A549 (cell line): ENCODE results near the gene SLC16A14. TPM values are rescaled to one million over a fixed set of nuclear protein-coding genes. Genes with fewer than 3 reads are reported as not detected.

Source experiments
- ATAC-seq, 2 experiments: fragments of 200-7000 bp in 1 of 2; fragments of >200 bp in 1 of 2; cut with Nextera tagmentation in 1 of 2; cut with Tn5 transposase in 1 of 2; 3 replicates each; pipeline versions ENCODE4 v1.8.0 to v1.9.1; 2018 to 2020; ENCODE audit warnings: mild to moderate bottlenecking in 1 of 2, moderate library complexity in 1 of 2
- CTCF ChIA-PET: fragments of 300-600 bp; sonication (Branson Sonifier 250); formaldehyde crosslinking; extraction: SDS; loops from one replicate; lab custom pipeline; 2021; ENCODE audit warnings: antibody characterized with exemption, inconsistent platforms; lab: Yijun Ruan, JAX
- POLR2A ChIA-PET: fragments of 350-600 bp; formaldehyde crosslinking; extraction: SDS; loops from one replicate; lab custom pipeline; 2021; ENCODE audit warnings: antibody characterized with exemption, inconsistent platforms; lab: Yijun Ruan, JAX
- DNase-seq, 2 experiments: peaks; one replicate each; pipeline versions ENCODE4 v3.0.0 to v3.0.0-alpha.2; 2011 to 2016; ENCODE audit warnings: low read depth in 1 of 2, low spot score in 1 of 2
- FAIRE-seq: peaks from 2 replicates; lab custom pipeline; 2011; peaks lifted over from hg19 to GRCh38; lab: Jason Lieb, UNC
- H3K27ac ChIP-seq, 2 experiments: fragments of >200 bp; sonication (Bioruptor Twin); formaldehyde crosslinking; 3 replicates each; pipeline ENCODE4 v1.5.1; 2016 to 2017
- H3K4me1 ChIP-seq: fragments of >200 bp; sonication (Bioruptor Twin); formaldehyde crosslinking; 3 replicates; pipeline ENCODE4 v1.6.1; 2016
- H3K4me2 ChIP-seq: fragments of >200 bp; sonication (Bioruptor Twin); formaldehyde crosslinking; 3 replicates; pipeline ENCODE4 v1.6.1; 2016
- H3K4me3 ChIP-seq: fragments of >200 bp; sonication (Bioruptor Twin); formaldehyde crosslinking; 3 replicates; pipeline ENCODE4 v1.5.1; 2016
- H3K9me3 ChIP-seq: fragments of >200 bp; sonication (Bioruptor Twin); formaldehyde crosslinking; 3 replicates; pipeline ENCODE4 v1.6.1; 2016
- BHLHE40 ChIP-seq: IDR thresholded peaks from 2 replicates; pipeline ENCODE4 v1.6.1; 2012; ENCODE audit warnings: low read depth, low read length, inconsistent platforms
- CHD4 ChIP-seq: fragments of 200-600 bp; sonication (generic); IDR thresholded peaks from 2 replicates; pipeline ENCODE4 v1.6.1; 2016; ENCODE audit warnings: antibody characterized with exemption, mild to moderate bottlenecking, borderline replicate concordance
- EHF ChIP-seq: fragments of 250-450 bp; sonication (Bioruptor Pico); IDR thresholded peaks from 2 replicates; pipeline ENCODE4 v1.5.0; 2020; ENCODE audit warnings: mild to moderate bottlenecking
- FOSL2 ChIP-seq, 2 experiments: fragments of 450-650 bp in 1 of 2; fragments of >200 bp in 1 of 2; sonication (Bioruptor Twin) in 1 of 2; formaldehyde crosslinking; IDR thresholded peaks; 2 replicates each; pipeline versions ENCODE4 v1.5.0 to v1.6.1; 2016 to 2020; ENCODE audit warnings: mild to moderate bottlenecking in 1 of 2, moderate library complexity in 1 of 2
- FOXS1 ChIP-seq: fragments of 250-450 bp; sonication (Bioruptor Pico); IDR thresholded peaks from 2 replicates; pipeline ENCODE4 v1.5.0; 2020; ENCODE audit warnings: mild to moderate bottlenecking, moderate library complexity
- HEYL ChIP-seq: fragments of 250-450 bp; sonication (Bioruptor Pico); IDR thresholded peaks from 2 replicates; pipeline ENCODE4 v1.8.0; 2021; ENCODE audit warnings: mild to moderate bottlenecking, moderate library complexity
- HOXB5 ChIP-seq: fragments of 250-450 bp; sonication (Bioruptor Pico); IDR thresholded peaks from 2 replicates; pipeline ENCODE4 v1.5.0; 2020; ENCODE audit warnings: mild to moderate bottlenecking, moderate library complexity
- MAFK ChIP-seq: fragments of 450-650 bp; IDR thresholded peaks from 2 replicates; pipeline ENCODE4 v1.6.1; 2014; ENCODE audit not compliant: partially characterized antibody
- RARB ChIP-seq: fragments of 250-450 bp; sonication (Bioruptor Pico); IDR thresholded peaks from 2 replicates; pipeline ENCODE4 v1.8.0; 2021; ENCODE audit warnings: mild to moderate bottlenecking, moderate library complexity
- TP53 ChIP-seq: fragments of 250-450 bp; sonication (Bioruptor Pico); IDR thresholded peaks from 2 replicates; pipeline ENCODE4 v1.5.0; 2021; ENCODE audit warnings: mild to moderate bottlenecking, moderate library complexity
- ZC3H11A ChIP-seq: fragments of 450-650 bp; IDR thresholded peaks from 2 replicates; pipeline ENCODE4 v1.6.1; 2014; ENCODE audit warnings: antibody characterized with exemption, mild to moderate bottlenecking
- WGBS: methylation state at CpG from one replicate; pipeline ENCODE4 v1.1.6; 2017; ENCODE audit errors: missing lambda C conversion rate; 5-methylcytosine and 5-hydroxymethylcytosine counted together
- polyA plus RNA-seq, 4 experiments: library from polyadenylated mRNA; depleted of rRNA in 3 of 4; stranded (reverse); fragments of >200 nt; fragmentation: RNase III in 1 of 4; extraction: RNeasy Plus Mini Kit Qiagen cat#74134 plus additional on column Dnase treatment in 1 of 4; gene quantifications; 2 replicates in 3 of 4; 3 replicates in 1 of 4; pipeline ENCODE4 v1.2.3, GENCODE V29; 2011 to 2017
- TF ChIP-seq, protein P1 (sequence below): fragments of 200-600 bp; sonication (generic); IDR thresholded peaks from 2 replicates; pipeline ENCODE4 v1.6.1; 2016; ENCODE audit warnings: antibody characterized with exemption, mild to moderate bottlenecking, moderate library complexity
- TF ChIP-seq, protein P2 (sequence below): fragments of 250-450 bp; sonication (Bioruptor Pico); IDR thresholded peaks from 2 replicates; pipeline ENCODE4 v1.5.0; 2020; ENCODE audit warnings: low read depth, mild to moderate bottlenecking, moderate library complexity
- TF ChIP-seq, protein P3 (sequence below): IDR thresholded peaks from 2 replicates; pipeline ENCODE4 v1.6.1; 2012
- TF ChIP-seq, protein P4 (sequence below): fragments of 150-350 bp; IDR thresholded peaks from 2 replicates; pipeline ENCODE4 v1.6.1; 2014; ENCODE audit warnings: low read depth, mild to moderate bottlenecking, low read length

Gene SLC16A14
- polyA plus RNA-seq, 2 of the 4 experiments (the other 2 are of a cell fraction) = 0.37 to 1.1 TPM

DNA sequence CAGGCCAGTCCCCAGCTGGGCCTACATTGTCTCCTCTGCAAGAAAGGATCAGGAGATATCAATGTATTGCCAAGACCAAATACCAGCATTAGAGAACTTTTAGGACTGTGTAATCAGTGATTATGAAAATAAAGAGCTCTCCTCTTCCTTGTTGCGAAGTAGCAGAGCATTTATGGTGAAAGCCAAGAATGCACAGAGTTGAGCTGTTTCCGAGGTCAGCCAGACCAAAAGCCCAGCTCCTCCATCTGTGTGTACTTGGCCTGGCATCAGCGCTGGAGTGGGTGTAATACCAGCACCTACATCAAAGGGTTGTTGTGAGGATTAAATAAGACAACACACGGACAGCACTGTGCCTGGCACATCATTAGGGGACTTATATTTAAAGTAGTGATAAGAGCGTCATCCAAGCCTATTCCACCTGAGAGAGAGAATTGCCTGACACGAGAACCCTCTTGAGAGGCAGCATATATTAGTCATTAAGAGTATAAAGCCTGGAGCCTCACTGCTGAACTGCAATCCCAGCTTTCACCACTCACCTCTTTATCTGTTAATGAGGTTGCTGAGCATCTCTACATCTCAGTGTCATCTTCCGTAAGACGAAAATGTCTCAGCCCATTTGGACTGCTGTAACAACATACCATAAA lies 7.4 kb upstream of the SLC16A14 start:
- 66% methylated on average over 8 of the region's 8 CpGs for WGBS
- POLR2A ChIA-PET = no interaction called here
- CTCF ChIA-PET = interaction anchor here (0.9 to 1.8 kb wide), 3 partner anchors 9 to 22 kb away, joined by 3 to 9 read pairs (median 4); no protein-coding TSS in a partner anchor

DNA sequence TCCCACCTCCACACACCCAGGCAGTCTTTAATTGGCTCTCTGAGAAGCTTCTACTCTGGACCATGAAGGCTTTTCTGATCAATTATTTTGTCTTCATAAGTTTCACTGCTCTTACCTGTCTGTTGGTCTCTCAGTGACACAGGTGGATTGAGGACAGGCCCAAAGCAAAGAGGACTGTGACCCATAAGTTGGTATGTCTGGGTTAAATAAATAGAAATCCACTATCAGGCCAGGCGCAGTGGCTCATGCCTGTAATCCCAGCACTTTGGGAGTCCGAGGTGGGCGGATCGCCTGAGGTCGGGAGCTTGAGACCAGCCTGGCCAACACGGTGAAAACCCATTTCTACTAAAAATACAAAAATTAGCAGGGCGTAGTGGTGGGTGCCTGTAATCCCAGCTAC lies 2.7 kb upstream of the SLC16A14 start:
- no peaks in the 10 kb centered on the region for H3K4me1 ChIP-seq
- FAIRE-seq = no peak
- DNase-seq = no peak
- no peak overlapping the region for H3K4me2 ChIP-seq
- no peak for ATAC-seq
- TF ChIP-seq MAFK (no peak), RARB (CRISPR knock-in tag) (no peak), CHD4 (no peak), EHF (CRISPR knock-in tag) (no peak), BHLHE40 (no peak)
- TF ChIP-seq, protein P1, sequence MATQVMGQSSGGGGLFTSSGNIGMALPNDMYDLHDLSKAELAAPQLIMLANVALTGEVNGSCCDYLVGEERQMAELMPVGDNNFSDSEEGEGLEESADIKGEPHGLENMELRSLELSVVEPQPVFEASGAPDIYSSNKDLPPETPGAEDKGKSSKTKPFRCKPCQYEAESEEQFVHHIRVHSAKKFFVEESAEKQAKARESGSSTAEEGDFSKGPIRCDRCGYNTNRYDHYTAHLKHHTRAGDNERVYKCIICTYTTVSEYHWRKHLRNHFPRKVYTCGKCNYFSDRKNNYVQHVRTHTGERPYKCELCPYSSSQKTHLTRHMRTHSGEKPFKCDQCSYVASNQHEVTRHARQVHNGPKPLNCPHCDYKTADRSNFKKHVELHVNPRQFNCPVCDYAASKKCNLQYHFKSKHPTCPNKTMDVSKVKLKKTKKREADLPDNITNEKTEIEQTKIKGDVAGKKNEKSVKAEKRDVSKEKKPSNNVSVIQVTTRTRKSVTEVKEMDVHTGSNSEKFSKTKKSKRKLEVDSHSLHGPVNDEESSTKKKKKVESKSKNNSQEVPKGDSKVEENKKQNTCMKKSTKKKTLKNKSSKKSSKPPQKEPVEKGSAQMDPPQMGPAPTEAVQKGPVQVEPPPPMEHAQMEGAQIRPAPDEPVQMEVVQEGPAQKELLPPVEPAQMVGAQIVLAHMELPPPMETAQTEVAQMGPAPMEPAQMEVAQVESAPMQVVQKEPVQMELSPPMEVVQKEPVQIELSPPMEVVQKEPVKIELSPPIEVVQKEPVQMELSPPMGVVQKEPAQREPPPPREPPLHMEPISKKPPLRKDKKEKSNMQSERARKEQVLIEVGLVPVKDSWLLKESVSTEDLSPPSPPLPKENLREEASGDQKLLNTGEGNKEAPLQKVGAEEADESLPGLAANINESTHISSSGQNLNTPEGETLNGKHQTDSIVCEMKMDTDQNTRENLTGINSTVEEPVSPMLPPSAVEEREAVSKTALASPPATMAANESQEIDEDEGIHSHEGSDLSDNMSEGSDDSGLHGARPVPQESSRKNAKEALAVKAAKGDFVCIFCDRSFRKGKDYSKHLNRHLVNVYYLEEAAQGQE = no peak
- H3K9me3 ChIP-seq = no peaks in the 10 kb centered on the region
- H3K4me3 ChIP-seq = no peak overlapping the region
- 81% methylated on average over 7 of the region's 7 CpGs for WGBS
- no peak overlapping the region for H3K27ac ChIP-seq
- ChIA-PET POLR2A (no interaction called here), CTCF (interaction anchor here (1.0 kb wide), 1 partner anchor 12 kb away, joined by 3 read pairs; no protein-coding TSS in a partner anchor)

More for the DNA sequence above, 7.4 kb upstream of the SLC16A14 start:
- H3K9me3 ChIP-seq = no peaks in the 10 kb centered on the region
- H3K4me3 ChIP-seq = no peak overlapping the region
- no peaks in the 10 kb centered on the region for H3K4me1 ChIP-seq
- ATAC-seq = peak; percentile 72 to 82; a peak in 5 of 6 replicates
- FAIRE-seq = no peak
- TF ChIP-seq, protein P2, sequence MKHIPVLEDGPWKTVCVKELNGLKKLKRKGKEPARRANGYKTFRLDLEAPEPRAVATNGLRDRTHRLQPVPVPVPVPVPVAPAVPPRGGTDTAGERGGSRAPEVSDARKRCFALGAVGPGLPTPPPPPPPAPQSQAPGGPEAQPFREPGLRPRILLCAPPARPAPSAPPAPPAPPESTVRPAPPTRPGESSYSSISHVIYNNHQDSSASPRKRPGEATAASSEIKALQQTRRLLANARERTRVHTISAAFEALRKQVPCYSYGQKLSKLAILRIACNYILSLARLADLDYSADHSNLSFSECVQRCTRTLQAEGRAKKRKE (CRISPR knock-in tag) = no peak
- TF ChIP-seq CHD4 (no peak), HEYL (no peak)
- TF ChIP-seq, protein P3, sequence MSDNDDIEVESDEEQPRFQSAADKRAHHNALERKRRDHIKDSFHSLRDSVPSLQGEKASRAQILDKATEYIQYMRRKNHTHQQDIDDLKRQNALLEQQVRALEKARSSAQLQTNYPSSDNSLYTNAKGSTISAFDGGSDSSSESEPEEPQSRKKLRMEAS = no peak
- TF ChIP-seq, all 56 proteins: peak for 0
- no peak for DNase-seq
- H3K4me2 ChIP-seq = no peak overlapping the region
- H3K27ac ChIP-seq = no peak overlapping the region

DNA sequence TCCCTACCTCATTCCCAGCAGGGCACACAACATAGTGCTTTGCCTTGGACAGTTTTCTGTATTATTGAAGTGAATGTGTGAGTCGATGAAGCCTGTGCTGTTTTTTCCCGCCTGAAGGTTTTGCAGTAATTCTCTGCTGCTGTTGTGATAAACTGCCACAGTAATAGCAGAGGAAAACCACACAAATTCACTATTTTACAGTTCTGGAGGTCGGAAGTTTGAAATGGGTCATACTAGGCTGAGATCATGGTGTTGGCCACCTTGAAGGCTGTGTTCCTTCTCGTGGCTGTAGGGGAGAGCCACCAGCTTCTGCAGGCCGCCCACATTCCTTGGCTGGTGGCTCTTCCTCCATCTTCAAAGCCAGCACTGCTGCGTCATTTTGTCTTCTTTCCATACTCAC lies 678 bp upstream of the SLC16A14 start:
- Histone ChIP-seq H3K4me3 (no peak overlapping the region), H3K9me3 (no peaks in the 10 kb centered on the region), H3K4me2 (no peak overlapping the region), H3K27ac (no peak overlapping the region), H3K4me1 (no peaks in the 10 kb centered on the region)
- POLR2A ChIA-PET = no interaction called here
- no peak for FAIRE-seq
- no peak for DNase-seq
- TF ChIP-seq ZC3H11A = no peak
- TF ChIP-seq FOXS1 = no peak
- TF ChIP-seq, protein P4, sequence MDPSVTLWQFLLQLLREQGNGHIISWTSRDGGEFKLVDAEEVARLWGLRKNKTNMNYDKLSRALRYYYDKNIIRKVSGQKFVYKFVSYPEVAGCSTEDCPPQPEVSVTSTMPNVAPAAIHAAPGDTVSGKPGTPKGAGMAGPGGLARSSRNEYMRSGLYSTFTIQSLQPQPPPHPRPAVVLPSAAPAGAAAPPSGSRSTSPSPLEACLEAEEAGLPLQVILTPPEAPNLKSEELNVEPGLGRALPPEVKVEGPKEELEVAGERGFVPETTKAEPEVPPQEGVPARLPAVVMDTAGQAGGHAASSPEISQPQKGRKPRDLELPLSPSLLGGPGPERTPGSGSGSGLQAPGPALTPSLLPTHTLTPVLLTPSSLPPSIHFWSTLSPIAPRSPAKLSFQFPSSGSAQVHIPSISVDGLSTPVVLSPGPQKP = no peak
- TF ChIP-seq, protein P1 = no peak
- TF ChIP-seq HOXB5 = no peak
- TF ChIP-seq FOSL2 (IDR thresholded peaks at IDR 0.05) = no peak
- TF ChIP-seq FOSL2 (CRISPR knock-in tag; IDR thresholded peaks at IDR 0.05) = no peak
- no peak for TF ChIP-seq TP53
- no peak for ATAC-seq
- WGBS = 71% methylated on average over 6 of the region's 6 CpGs
- CTCF ChIA-PET = interaction anchor here (0.8 to 5.5 kb wide), 9 partner anchors 11 to 597 kb away, joined by 3 to 54 read pairs (median 4); no protein-coding TSS in a partner anchor
